ENCODE measurements around the gene SORCS2. TPM values are rescaled to one million over a fixed set of nuclear protein-coding genes. Genes with fewer than 3 reads are reported as not detected.

SORCS2 gene
- total RNA-seq, 1 experiment from 2014 or later = 0.06 TPM

GRCh38 chr4:7369511-7369910 is 177.2 kb downstream of the SORCS2 start:
- ChIA-PET CTCF (no interaction called here), POLR2A (ENCODE audit: low non-redundant PET) (no interaction called here)
- no peak for DNase-seq (ENCODE audit: low spot score)
- H3K9me3 ChIP-seq (ENCODE audit: low read depth, low read length, poor library complexity, severe bottlenecking) = no peaks in the 10 kb centered on the region
- TF ChIP-seq CTCF (conservative IDR thresholded peaks at IDR 0.05; ENCODE audit: low read depth, low read length) (no peak), EZH2 (IDR thresholded peaks at IDR 0.05; ENCODE audit: borderline replicate concordance, low read depth, low read length, poor library complexity, severe bottlenecking) (no peak)
- peaks cover 36% of the 10 kb centered on the region for H3K27me3 ChIP-seq (replicated peaks; ENCODE audit: insufficient read depth, low read depth, low read length, poor library complexity)
- H3K27ac ChIP-seq (ENCODE audit: low read depth, low read length, poor library complexity, severe bottlenecking) = no peak overlapping the region
- H3K4me1 ChIP-seq (ENCODE audit: insufficient read depth, low read length, poor library complexity, severe bottlenecking) = no peaks in the 10 kb centered on the region
- intact Hi-C loops (cut with micrococcal nuclease; ENCODE audit: unreplicated experiment) = no loop called here
- no TSS peak for BruUV-seq (replicated peaks)
- no peaks in the 10 kb centered on the region for H3K36me3 ChIP-seq (ENCODE audit: insufficient read depth, low read length, poor library complexity, severe bottlenecking)
- no peak overlapping the region for H3K4me3 ChIP-seq (ENCODE audit: low read depth, low read length, poor library complexity, severe bottlenecking)

- CTCF ChIA-PET = no interaction called here
Observed at GRCh38 chr4:7370038-7370437, 177.7 kb downstream of the SORCS2 start.

GRCh38 chr4:7371210-7371941 is 179.0 kb downstream of the SORCS2 start:
- CTCF ChIA-PET = no interaction called here
- POLR2A ChIA-PET (ENCODE audit: low non-redundant PET) = interaction anchor here (0.5 kb wide), 1 partner anchor 74 kb away, joined by 3 read pairs; no protein-coding TSS in a partner anchor
- H3K36me3 ChIP-seq (ENCODE audit: insufficient read depth, low read length, poor library complexity, severe bottlenecking) = no peaks in the 10 kb centered on the region
- no TSS peak for BruUV-seq (replicated peaks)
- TF ChIP-seq CTCF (conservative IDR thresholded peaks at IDR 0.05; ENCODE audit: low read depth, low read length) = no peak
- TF ChIP-seq EZH2 (IDR thresholded peaks at IDR 0.05; ENCODE audit: borderline replicate concordance, low read depth, low read length, poor library complexity, severe bottlenecking) = no peak
- H3K9me3 ChIP-seq (ENCODE audit: low read depth, low read length, poor library complexity, severe bottlenecking) = no peaks in the 10 kb centered on the region
- no peak overlapping the region for H3K4me3 ChIP-seq (ENCODE audit: low read depth, low read length, poor library complexity, severe bottlenecking)
- DNase-seq (ENCODE audit: low spot score) = no peak
- H3K27ac ChIP-seq (ENCODE audit: low read depth, low read length, poor library complexity, severe bottlenecking) = no peak overlapping the region
- intact Hi-C loops (cut with micrococcal nuclease; ENCODE audit: unreplicated experiment) = no loop called here
- H3K4me1 ChIP-seq (ENCODE audit: insufficient read depth, low read length, poor library complexity, severe bottlenecking) = no peaks in the 10 kb centered on the region
- H3K27me3 ChIP-seq (replicated peaks; ENCODE audit: insufficient read depth, low read depth, low read length, poor library complexity) = peaks cover 23% of the 10 kb centered on the region

More at GRCh38 chr4:7370038-7370437, 177.7 kb downstream of the SORCS2 start:
- Histone ChIP-seq H3K27ac (ENCODE audit: low read depth, low read length, poor library complexity, severe bottlenecking) (no peak overlapping the region), H3K9me3 (ENCODE audit: low read depth, low read length, poor library complexity, severe bottlenecking) (no peaks in the 10 kb centered on the region), H3K4me3 (ENCODE audit: low read depth, low read length, poor library complexity, severe bottlenecking) (no peak overlapping the region), H3K4me1 (ENCODE audit: insufficient read depth, low read length, poor library complexity, severe bottlenecking) (no peaks in the 10 kb centered on the region), H3K36me3 (ENCODE audit: insufficient read depth, low read length, poor library complexity, severe bottlenecking) (no peaks in the 10 kb centered on the region), H3K27me3 (replicated peaks; ENCODE audit: insufficient read depth, low read depth, low read length, poor library complexity) (peaks cover 33% of the 10 kb centered on the region)
- no TSS peak for BruUV-seq (replicated peaks)
- POLR2A ChIA-PET (ENCODE audit: low non-redundant PET) = no interaction called here
- no peak for DNase-seq (ENCODE audit: low spot score)
- no peak for TF ChIP-seq CTCF (conservative IDR thresholded peaks at IDR 0.05; ENCODE audit: low read depth, low read length)
- TF ChIP-seq EZH2 (IDR thresholded peaks at IDR 0.05; ENCODE audit: borderline replicate concordance, low read depth, low read length, poor library complexity, severe bottlenecking) = no peak
- intact Hi-C loops (cut with micrococcal nuclease; ENCODE audit: unreplicated experiment) = no loop called here

Measured in A673 (cell line).